Gastroesophageal sphincter (tissue), 3 donors: ENCODE results near the gene BMAL2.

Source experiments
- POLR2A ChIP-seq, 2 donors: fragments of 450-650 bp; IDR thresholded peaks; one replicate each; pipeline ENCODE4 v1.6.1; 2017; ENCODE audit warnings: antibody characterized with exemption in 2 of 2, mild to moderate bottlenecking in 2 of 2, moderate library complexity in 1 of 2
- TF ChIP-seq, protein P1 (sequence below), 4 experiments: fragments of 200-600 bp in 2 of 4; fragments of 450-650 bp in 2 of 4; sonication (generic) in 1 of 4; IDR thresholded peaks; one replicate each; pipeline ENCODE4 v1.5.1; 2017 to 2019; ENCODE audit warnings: antibody characterized with exemption in 4 of 4, mild to moderate bottlenecking in 2 of 4, moderate library complexity in 2 of 4

DNA sequence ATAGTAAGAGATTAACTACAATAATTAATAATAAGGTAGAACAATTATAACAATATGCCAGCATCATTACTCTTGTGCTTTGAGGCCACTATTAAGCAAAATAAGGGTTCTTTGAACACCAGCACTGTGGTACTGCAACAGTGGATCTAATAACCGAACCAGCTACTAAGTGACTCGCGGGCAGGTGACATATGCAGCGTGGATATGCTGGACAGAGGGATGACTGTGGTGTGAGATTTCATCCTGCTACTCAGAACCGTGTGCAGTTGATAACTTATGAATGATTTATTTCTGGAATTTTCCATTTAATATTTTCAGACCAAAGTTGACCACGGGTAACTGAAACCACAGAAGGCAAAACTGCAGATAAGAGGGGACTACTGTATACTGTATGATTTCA lies 34.4 kb downstream of the BMAL2 start:
- TF ChIP-seq, protein P1, sequence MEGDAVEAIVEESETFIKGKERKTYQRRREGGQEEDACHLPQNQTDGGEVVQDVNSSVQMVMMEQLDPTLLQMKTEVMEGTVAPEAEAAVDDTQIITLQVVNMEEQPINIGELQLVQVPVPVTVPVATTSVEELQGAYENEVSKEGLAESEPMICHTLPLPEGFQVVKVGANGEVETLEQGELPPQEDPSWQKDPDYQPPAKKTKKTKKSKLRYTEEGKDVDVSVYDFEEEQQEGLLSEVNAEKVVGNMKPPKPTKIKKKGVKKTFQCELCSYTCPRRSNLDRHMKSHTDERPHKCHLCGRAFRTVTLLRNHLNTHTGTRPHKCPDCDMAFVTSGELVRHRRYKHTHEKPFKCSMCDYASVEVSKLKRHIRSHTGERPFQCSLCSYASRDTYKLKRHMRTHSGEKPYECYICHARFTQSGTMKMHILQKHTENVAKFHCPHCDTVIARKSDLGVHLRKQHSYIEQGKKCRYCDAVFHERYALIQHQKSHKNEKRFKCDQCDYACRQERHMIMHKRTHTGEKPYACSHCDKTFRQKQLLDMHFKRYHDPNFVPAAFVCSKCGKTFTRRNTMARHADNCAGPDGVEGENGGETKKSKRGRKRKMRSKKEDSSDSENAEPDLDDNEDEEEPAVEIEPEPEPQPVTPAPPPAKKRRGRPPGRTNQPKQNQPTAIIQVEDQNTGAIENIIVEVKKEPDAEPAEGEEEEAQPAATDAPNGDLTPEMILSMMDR (IDR thresholded peaks at IDR 0.05) = no peak
- TF ChIP-seq POLR2A (IDR thresholded peaks at IDR 0.05) = no peak
